WI38 (cell line): ENCODE data around the gene ZSCAN20.

Source experiments
- H3K4me3 ChIP-seq: 2 replicates; pipeline ENCODE4 v1.5.1; 2011; ENCODE audit warnings: low read depth, mild to moderate bottlenecking, control low read depth, low read length
- CTCF ChIP-seq: IDR thresholded peaks from 2 replicates; pipeline ENCODE4 v1.5.1; 2012; ENCODE audit warnings: low read depth, mild to moderate bottlenecking, control low read depth, low read length

ZSCAN20 gene

GRCh38 chr1:33472269-33472980 lies at the start of gene ZSCAN20:
ZSCAN20 (plus strand) TSS chr1:33472645; CDS start chr1:33479289, 6,644 bp downstream.
- peak within 1 kb of the TSS; percentile 76 for H3K4me3 ChIP-seq
- TF ChIP-seq CTCF, result no peak

DNA sequence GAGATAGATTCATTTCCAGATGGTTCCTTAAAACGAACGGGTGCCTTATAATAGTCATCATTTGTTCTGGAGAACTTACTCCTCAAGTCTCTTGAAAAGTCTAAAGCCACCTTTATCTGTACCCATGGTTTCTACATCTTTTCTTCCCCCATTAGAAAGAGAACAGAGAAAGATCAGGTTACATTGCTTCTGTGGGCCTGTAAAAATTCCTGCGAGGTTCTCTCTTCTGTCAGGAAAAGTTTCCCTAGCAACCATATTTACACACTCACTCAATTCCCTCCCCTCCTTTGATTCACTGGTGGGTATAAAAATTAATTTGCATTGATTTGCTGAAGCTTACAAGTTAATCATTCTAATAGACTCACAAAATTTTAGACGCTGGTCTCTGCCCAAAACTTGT lies 48.2 kb upstream of the ZSCAN20 start:
- no peak for TF ChIP-seq CTCF
- no peak overlapping the region for H3K4me3 ChIP-seq

- no peak for TF ChIP-seq CTCF
- H3K4me3 ChIP-seq, result no peak overlapping the region
Measured at GRCh38 chr1:33424610-33425009, 47.8 kb upstream of the ZSCAN20 start.

DNA sequence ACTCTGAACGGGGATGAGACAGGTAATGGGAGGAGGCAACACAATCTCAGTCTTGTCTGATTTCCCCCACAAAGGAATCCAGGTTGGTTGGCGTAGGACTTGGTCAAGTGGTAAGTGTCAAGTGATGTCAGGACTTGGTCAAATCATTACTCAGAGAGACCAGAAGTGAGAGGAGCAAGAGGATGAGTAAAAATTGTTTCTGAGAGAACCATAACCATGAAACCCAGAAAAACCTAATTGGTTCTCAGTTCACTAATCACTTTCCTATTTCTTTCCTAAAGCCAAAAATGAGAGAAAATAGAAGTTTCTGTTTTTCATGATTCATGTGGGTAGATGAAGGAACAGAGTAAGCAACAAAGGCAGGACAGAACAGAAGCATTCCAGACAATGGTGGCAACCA lies 46.5 kb upstream of the ZSCAN20 start:
- no peak overlapping the region for H3K4me3 ChIP-seq
- TF ChIP-seq CTCF, result no peak

- H3K4me3 ChIP-seq, result no peak overlapping the region
- no peak for TF ChIP-seq CTCF
Measured at GRCh38 chr1:33426916-33427315, 45.5 kb upstream of the ZSCAN20 start.

DNA sequence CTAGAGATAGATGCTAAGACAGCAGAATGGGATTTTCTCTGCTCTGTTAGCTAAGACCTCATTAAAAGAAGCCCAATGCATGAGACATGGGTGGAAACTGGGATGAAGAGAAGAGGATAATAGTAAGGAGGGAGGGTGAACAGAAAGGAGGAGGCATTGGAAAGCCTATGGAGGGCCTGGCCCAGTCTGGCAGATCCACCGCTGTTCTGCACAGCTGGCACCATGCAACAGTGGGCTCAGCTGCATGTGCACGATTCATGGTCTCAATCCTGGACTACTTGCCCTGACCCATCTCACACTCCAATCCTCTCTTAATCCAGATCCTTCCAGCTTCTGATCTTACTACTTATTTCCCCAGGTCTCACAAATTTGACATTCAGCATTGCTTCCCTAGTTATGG lies 43.8 kb upstream of the ZSCAN20 start:
- no peak overlapping the region for H3K4me3 ChIP-seq
- TF ChIP-seq CTCF, result no peak

GRCh38 chr1:33429332-33429731 lies 43.1 kb upstream of the ZSCAN20 start:
- H3K4me3 ChIP-seq, result no peak overlapping the region; the same call in 1 of the 2 replicates
- TF ChIP-seq CTCF, result no peak
